GM12872 (cell line): Measurements from ENCODE around the gene SNED1.

ENCODE experiments used
- CTCF ChIP-seq: IDR thresholded peaks from 3 replicates; pipeline ENCODE4 v1.5.1; 2011; ENCODE audit warnings: low read depth, mild to moderate bottlenecking, low read length, moderate library complexity; ENCODE audit not compliant: insufficient read depth

SNED1 gene

DNA sequence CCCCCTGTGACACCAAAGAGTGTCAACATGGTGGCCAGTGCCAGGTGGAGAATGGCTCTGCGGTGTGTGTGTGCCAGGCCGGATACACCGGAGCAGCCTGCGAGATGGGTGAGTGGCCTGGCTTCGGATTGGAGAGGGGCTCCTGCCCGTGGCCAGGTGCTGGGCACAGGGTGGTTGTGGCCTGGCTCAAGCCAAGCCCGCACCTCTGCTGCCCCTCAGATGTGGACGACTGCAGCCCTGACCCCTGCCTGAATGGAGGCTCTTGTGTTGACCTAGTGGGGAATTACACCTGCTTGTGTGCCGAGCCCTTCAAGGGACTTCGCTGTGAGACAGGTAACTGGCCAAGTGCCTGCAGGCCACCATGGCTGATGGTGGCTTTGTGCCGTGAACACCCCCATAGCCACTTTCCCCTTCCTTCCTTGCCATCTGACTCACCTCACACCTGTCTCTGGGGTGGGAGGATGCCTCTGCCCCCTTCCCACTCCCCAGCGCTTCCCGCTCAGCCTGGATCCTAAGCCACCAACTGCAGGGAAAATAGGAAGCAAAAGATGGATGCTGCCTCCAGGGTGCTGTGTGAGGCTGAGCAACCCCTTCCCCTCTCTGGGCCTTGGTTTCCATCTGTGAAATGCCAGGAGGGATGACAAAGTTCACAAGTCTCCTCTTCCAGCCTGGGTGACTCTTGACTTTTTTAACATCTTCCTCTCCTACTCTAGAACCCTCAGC is 41.8 kb downstream of the SNED1 start:
- TF ChIP-seq CTCF: no peak

DNA sequence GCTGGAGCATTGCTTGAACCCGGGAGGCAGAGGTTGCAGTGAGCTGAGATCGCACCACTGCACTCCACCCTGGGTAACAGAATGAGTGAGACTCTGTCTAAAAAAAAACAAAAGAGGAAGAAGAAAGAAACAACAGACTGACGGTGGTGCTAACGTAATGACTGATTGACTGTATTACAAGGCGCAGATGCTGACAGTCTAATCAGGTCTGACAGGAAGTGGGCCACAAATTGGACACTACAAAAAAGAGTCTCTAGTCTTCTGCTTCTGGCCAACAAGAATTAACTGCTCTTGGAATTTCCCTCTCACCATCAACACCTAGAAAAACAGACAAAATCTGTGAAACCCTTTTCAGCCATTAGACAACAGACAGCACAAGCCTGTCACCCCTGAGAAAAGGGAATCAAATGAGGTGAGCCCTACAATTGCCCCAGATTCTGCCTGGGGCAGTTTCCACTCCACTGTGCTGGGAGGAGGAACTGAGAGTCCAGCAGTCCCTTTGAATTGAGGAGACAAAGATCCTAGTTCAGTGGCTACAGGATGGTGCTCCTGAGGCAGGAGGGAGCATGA is 43.3 kb downstream of the SNED1 start:
- no peak for TF ChIP-seq CTCF

DNA sequence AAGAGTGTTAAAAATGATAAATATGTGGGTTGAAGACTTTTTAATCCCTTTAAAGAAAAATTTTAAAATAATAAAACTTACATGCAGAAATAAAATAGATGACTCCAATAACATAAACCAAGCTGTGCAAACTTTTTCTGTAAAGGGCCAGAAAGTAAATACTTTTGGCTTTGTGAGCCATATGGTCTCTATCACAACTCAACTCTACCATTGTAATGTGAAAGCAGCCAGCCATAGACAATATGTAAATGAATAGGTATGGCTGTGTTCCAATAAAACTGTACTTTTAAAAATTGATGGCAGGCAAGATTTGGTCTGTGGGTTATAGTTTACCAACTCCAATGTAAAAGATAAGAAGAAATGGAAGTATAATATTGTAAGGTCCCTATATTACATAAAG is 45.2 kb downstream of the SNED1 start:
- no peak for TF ChIP-seq CTCF

DNA sequence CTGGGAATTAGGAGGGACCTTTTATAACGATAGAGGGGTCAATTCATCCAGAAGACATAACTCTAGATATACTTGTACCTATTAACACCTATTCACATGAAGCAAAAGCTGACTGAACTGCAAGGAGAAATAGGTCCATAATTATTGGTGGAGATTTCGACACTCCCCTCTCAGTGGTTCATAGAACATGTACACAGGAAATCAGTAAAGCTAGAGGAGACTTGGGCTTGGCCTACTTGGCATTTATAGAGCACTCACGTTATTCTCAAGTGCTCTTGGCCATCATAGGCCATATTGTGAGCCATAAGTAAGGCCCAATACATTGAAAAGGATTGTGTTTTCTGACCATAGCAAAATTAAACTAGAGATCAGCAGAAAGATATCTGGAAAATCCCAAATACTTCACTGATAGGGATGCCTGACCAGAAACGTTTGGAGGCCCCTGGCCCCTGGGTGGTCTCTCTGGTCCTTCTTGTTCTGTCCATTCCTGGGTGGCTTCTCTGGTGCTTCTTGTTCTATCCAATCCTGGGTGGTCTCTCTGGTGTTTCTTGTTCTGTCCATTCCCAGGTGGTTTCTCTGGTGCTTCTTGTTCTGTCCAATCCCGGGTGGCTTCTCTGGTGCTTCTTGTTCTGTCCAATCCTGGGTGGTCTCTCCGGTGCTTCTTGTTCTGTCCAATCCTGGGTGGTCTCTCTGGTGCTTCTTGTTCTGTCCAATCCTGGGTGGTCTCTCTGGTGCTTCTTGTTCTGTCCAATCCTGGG is 49.0 kb downstream of the SNED1 start:
- no peak for TF ChIP-seq CTCF

GRCh38 chr2:241048149-241048948 is 49.9 kb downstream of the SNED1 start:
- TF ChIP-seq CTCF: no peak

DNA sequence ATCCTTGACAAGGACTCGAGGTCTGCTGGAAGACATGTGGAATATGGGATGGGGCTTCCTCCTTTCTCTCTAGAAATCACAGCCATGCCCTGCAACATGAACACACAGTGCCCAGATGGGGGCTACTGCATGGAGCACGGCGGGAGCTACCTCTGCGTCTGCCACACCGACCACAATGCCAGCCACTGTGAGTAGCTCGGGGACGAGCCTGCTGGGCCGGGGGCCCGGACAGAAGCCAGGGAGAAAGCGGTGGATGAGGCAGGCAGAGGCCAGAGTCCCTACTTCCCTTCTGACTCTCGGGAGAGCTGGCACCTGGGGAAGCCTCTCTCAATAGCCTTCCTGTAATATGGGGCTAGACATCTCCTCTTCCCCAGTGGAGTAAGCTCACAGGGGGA is 50.5 kb downstream of the SNED1 start:
- no peak for TF ChIP-seq CTCF
